ENCODE measurements around the gene CALHM1. TPM values are rescaled to one million over a fixed set of nuclear protein-coding genes. Genes with fewer than 3 reads are reported as not detected.

Gene CALHM1
- total and polyA plus RNA-seq, 8 donors, result 0.16 TPM; not detected in 7

DNA sequence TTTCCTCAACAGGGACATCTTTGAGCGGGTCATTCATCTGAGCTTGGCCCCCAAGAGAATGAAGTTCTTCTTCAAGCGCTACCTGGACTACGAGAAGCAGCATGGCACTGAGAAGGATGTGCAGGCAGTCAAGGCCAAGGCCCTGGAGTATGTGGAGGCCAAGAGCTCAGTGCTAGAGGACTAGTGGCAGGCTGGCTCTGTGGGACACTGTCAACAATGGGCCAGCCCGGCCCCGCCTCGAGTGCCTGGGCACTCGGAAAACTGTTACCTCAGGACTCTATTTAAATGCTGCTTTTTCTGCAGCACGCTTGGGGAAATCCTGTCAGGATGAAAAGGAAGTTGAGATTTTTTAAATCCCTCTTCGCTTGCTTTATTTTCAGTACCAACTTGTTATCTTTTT, 13.3 kb downstream of the CALHM1 start:
- no peak for FAIRE-seq
- H3K4me1 ChIP-seq, result no peaks in the 10 kb centered on the region
- intact Hi-C loops (cut with DNase I), result no loop called here
- no peak overlapping the region for H3K4me3 ChIP-seq
- peak overlapping the region in 1 of 4 donors; percentile 28 for H3K27ac ChIP-seq
- no peaks in the 10 kb centered on the region for H3K9me3 ChIP-seq
- WGBS, 2 donors, result 88 to 97% methylated on average over 9 of the region's 9 CpGs
- peaks cover 3 to 54% (median 34%) of the 10 kb centered on the region in 3 donors for H3K36me3 ChIP-seq
- DNase-seq, result no peak
- TF ChIP-seq, protein P1, sequence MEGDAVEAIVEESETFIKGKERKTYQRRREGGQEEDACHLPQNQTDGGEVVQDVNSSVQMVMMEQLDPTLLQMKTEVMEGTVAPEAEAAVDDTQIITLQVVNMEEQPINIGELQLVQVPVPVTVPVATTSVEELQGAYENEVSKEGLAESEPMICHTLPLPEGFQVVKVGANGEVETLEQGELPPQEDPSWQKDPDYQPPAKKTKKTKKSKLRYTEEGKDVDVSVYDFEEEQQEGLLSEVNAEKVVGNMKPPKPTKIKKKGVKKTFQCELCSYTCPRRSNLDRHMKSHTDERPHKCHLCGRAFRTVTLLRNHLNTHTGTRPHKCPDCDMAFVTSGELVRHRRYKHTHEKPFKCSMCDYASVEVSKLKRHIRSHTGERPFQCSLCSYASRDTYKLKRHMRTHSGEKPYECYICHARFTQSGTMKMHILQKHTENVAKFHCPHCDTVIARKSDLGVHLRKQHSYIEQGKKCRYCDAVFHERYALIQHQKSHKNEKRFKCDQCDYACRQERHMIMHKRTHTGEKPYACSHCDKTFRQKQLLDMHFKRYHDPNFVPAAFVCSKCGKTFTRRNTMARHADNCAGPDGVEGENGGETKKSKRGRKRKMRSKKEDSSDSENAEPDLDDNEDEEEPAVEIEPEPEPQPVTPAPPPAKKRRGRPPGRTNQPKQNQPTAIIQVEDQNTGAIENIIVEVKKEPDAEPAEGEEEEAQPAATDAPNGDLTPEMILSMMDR (IDR thresholded peaks at IDR 0.05), result no peak
- no peaks in the 10 kb centered on the region for H3K27me3 ChIP-seq
- ATAC-seq, result no peak

DNA sequence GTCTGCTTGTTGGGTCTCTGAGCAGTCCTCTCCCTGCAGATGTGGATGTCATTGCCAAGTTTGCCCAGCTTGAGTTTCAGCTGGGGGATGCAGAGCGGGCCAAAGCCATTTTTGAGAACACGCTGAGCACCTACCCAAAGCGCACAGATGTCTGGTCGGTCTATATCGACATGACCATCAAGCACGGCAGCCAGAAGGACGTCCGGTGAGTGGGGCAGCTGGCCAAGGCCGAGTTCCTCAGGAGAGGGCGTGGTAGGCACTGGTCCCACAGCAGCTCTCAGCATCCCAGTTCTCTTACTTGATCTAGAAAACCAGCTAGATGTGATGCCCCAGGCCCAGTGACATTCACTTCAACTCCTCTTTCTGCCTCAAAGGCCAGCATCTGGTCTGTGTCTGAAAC, 14.2 kb downstream of the CALHM1 start:
- H3K27ac ChIP-seq, result no peak overlapping the region
- ATAC-seq, result no peak
- DNase-seq, result no peak
- no peaks in the 10 kb centered on the region for H3K27me3 ChIP-seq
- H3K4me1 ChIP-seq, result no peaks in the 10 kb centered on the region
- peaks cover 3 to 63% (median 34%) of the 10 kb centered on the region in 3 donors for H3K36me3 ChIP-seq
- intact Hi-C loops (cut with DNase I), result no loop called here
- TF ChIP-seq, protein P1 (IDR thresholded peaks at IDR 0.05), result no peak
- no peak overlapping the region for H3K4me3 ChIP-seq
- no peak for FAIRE-seq
- no peaks in the 10 kb centered on the region for H3K9me3 ChIP-seq
- 80 to 91% methylated on average over 10 of the region's 10 CpGs for WGBS, 2 donors

DNA sequence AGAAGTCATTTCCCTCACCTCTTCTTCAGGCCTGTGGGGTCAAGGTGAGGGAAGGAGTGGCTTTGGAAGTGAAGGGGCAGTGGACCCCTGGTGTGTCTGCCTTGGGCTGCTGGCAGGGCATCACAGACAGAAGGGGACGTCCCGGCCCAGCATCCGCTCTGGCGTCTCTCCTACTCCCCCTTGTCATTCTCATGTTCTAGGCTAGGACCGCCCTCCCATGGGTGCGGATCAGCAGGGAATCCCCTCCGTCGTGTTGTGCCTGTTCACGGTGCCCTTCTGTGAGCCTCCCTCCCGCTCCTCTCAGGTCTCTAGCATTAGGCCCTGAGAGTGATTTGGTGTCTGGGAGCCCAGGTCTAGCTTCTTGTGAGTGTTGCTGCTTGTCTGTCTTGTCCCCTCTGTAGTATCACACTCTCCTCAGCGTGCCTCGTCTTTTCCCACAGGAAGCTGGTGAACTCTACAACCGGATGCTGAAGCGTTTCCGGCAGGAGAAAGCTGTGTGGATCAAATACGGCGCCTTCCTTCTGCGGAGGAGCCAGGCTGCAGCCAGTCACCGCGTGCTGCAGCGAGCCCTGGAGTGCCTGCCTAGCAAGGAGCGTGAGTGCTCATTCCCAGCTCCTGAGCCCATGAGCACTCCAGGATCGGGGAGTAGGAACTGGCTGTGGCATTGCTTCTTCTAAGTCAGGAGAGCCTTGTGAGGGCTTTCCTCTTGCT, 15.1 kb downstream of the CALHM1 start:
- no peak for FAIRE-seq
- ATAC-seq, result no peak
- intact Hi-C loops (cut with DNase I), result no loop called here

DNA sequence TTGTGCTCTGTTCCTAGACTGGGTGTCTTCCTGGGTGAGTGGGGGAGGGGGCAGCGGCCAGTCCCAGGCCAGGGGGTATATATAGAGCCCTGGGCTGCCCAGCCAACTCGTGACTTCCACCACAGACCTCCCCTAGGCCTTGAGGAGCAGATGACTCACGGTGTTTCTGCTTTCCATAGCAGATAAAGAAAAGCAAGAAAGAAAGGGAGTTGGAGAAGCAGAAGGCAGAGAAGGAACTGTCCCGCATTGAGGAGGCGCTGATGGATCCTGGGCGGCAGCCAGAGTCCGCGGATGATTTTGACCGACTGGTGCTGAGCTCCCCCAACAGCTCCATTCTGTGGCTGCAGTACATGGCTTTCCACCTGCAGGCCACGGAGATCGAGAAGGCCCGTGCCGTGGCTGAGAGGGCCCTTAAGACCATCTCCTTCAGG, 16.7 kb downstream of the CALHM1 start:
- H3K9me3 ChIP-seq, result no peaks in the 10 kb centered on the region
- H3K4me1 ChIP-seq, result no peaks in the 10 kb centered on the region
- intact Hi-C loops (cut with DNase I), result no loop called here
- no peak overlapping the region for H3K27ac ChIP-seq
- ATAC-seq (peak in 3 of 4 donors; percentile 17 to 77 (median 52)), DNase-seq (peak in 1 of 6 donors; percentile 43), FAIRE-seq (no peak)
- H3K4me3 ChIP-seq, result no peak overlapping the region
- TF ChIP-seq, protein P1 (IDR thresholded peaks at IDR 0.05), result no peak
- 85 to 88% methylated on average over 13 of the region's 13 CpGs for WGBS, 2 donors
- H3K36me3 ChIP-seq, result peaks cover 6 to 77% (median 40%) of the 10 kb centered on the region in 3 donors
- no peaks in the 10 kb centered on the region for H3K27me3 ChIP-seq

More for the DNA sequence above, 15.1 kb downstream of the CALHM1 start:
- 91 to 92% methylated on average over 23 of the region's 23 CpGs for WGBS, 2 donors
- Histone ChIP-seq H3K4me1 (no peaks in the 10 kb centered on the region), H3K9me3 (no peaks in the 10 kb centered on the region), H3K36me3 (peaks cover 3 to 66% (median 36%) of the 10 kb centered on the region in 3 donors), H3K27me3 (no peaks in the 10 kb centered on the region), H3K27ac (no peak overlapping the region), H3K4me3 (no peak overlapping the region)
- peak in 1 of 6 donors; percentile 54 for DNase-seq
- TF ChIP-seq, protein P1 (IDR thresholded peaks at IDR 0.05), result no peak

DNA sequence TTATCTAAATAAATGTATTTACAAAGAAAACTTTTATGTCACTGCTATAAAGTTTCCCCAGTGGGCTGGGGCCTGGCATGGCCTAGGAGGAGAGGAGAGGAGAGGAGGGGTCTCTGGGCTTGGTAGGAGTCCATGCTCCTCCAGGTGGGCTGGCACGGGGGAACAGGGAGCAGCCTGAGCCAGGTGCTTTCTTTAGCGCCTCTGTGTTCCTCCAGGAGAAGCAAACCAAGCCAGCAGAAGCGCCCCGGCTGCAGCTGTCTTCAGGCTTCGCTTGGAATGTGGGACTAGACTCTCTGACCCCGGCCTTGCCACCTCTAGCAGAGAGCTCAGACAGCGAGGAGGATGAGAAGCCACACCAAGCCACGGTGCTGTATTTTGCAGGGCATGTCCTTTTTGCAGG, 17.1 kb downstream of the CALHM1 start:
- no peaks in the 10 kb centered on the region for H3K27me3 ChIP-seq
- no peak for DNase-seq
- no peaks in the 10 kb centered on the region for H3K4me1 ChIP-seq
- intact Hi-C loops (cut with DNase I), result no loop called here
- 82 to 84% methylated on average over 8 of the region's 8 CpGs for WGBS, 2 donors
- H3K9me3 ChIP-seq, result no peaks in the 10 kb centered on the region
- TF ChIP-seq, protein P1 (IDR thresholded peaks at IDR 0.05), result no peak
- peaks cover 6 to 79% (median 40%) of the 10 kb centered on the region in 3 donors for H3K36me3 ChIP-seq
- no peak for FAIRE-seq
- no peak overlapping the region for H3K27ac ChIP-seq
- H3K4me3 ChIP-seq, result no peak overlapping the region
- no peak for ATAC-seq
